GM23248 (cell line): ENCODE results near the gene POLR2B.

Experiments
- EZH2 ChIP-seq: fragments of 200-600 bp; sonication (generic); IDR thresholded peaks from 2 replicates; pipeline ENCODE4 v1.6.1; 2018; ENCODE audit warnings: antibody characterized with exemption, mild to moderate bottlenecking; ENCODE audit not compliant: insufficient read depth, poor library complexity, severe bottlenecking
- EZH2phosphoT487 ChIP-seq: fragments of 200-600 bp; sonication (generic); IDR thresholded peaks from 2 replicates; pipeline ENCODE4 v1.6.1; 2018; ENCODE audit warnings: antibody characterized with exemption, moderate library complexity, mild to moderate bottlenecking, low read depth; ENCODE audit not compliant: insufficient read depth

DNA sequence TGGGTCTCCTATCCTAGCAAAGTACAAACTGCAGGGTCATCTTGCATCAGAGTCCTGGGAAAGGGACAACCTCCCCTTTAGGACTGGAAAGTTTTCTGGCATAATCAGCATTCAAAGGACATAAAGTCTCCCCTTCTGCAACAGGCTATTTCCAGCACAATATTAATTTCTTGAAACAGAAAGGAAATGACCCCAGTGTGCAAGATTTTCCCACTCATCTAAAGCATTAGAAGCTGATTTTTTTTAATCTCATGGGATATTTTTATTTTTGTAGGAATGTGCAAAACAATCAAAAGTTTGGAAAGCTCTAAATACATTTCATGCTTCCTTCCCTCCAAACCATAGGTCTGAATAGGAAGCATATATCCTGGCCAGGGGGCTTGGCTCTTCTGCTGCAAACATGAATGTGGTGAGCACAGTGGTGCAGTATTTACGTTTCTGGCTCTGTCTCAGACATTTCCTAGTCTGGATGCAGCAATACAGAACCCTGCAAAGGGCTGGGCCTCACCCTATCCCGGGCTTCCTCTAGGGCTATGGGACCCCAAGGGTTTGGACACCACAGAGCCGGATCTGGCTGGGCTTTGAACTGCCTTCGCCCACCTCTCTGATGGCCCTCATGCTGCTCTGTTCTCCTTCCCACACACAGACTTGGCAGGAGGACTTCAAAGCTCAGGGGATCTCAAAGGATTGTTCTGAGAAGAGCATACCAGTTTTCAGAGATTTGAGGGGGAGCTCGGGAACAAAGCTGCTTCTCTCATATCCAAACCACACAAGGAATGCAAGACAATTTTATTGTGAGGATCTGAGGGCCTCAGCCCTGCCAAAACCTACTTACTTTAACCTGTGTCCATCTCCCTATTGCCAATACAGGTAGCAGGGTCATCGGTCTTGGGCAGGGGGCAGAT lies 64.9 kb downstream of the POLR2B start:
- TF ChIP-seq EZH2 (no peak), EZH2phosphoT487 (no peak)
